Anterior cingulate cortex (tissue), 58 donors: Measurements from ENCODE around the gene TRDMT1.
"Not testable (repeated sequence)": the region's sequence is repeated elsewhere in the genome, so short reads cannot be mapped to it uniquely, and the experiment has no call there.

Experiments used
- DNase-seq, 58 donors: peaks; one replicate each; lab custom pipeline; 2025; lab: John Stamatoyannopoulos, UW

The TRDMT1 gene

DNA sequence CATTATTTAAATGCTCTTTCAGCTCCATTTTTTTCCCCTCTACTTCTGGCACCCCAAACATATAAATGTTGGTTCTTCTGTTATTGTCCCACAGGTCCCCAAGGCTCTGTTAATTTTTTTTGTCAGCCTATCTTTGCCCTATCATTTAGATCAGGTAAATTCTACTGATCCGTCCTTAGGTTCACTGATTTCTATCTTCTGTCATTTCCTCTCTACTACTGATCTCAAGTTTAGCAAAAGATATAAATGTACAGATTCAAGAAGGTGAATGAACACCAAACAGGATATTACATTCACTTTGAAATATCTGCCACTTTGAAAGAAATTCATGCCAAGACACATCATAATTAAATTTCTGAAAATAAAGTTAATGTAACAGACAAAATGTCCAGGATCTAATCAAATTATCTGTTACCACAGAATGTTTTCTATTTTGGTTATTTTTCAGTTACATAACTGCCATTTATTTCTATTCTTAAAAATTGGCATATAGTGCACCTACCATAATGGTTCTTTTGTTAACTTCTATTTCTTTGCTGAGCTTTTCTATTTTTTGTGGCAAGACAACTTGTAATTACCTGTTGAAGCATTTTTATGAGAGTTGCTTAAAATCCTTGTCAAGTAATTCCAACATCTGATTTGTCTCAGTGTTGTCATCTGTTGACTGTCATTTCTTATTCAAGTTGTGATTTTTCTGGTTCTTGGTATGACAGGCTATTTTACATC, 59.8 kb downstream of the TRDMT1 start:
- no peak for DNase-seq

GRCh38 chr10:17140386-17140761, 61.1 kb downstream of the TRDMT1 start:
- DNase-seq: no peak

GRCh38 chr10:17138460-17139042, 62.9 kb downstream of the TRDMT1 start:
- DNase-seq: no peak

DNA sequence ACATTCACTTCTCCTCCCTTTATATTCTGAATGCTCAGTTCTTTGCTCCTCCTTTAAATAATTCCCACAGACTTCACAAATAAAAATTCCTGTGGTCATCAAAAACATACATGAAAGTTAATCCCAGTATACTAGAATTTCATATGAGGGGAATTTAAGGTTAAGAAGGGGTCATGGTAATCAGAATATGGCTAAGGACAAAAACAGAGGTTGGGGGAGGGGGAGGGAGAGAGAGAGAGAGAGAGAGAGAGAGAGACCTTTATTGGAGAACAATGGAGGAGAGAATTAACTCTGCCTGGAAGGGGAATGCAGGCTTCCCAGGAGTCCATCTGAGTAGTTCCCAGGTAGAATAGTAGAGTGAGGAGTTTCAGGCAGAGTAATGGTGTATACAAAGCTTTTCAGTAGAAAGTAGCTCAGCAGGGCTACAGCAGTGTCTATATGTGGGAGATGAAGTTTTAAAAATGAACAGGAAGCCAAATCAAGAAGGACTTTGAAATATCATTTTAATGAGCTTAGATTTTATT, 66.7 kb downstream of the TRDMT1 start:
- DNase-seq: no peak

DNA sequence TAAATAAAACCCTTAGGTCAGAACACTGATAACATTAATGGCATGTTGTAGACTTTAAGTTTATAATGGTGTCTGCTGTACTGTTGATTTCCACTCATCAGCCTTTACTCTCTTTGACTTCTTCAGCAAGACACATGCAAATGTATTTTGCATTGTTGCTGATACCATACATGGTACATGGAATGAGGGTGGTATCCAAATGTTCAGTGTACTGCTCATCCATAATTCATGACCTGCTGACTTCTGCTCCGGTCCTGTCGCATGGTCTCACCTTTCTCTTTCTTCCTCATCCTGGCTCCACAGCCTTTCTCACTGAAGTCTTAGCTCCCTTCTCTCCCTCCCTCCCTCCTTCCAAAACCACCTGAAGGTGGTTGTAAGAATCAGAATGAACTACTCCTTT, 67.2 kb downstream of the TRDMT1 start:
- DNase-seq: no peak

GRCh38 chr10:17129741-17130140, 71.7 kb downstream of the TRDMT1 start, which contains the start of gene CUBN:
Gene CUBN (minus strand): TSS chr10:17129811. CDS start chr10:17129765, 46 bp downstream.
- DNase-seq: no peak

GRCh38 chr10:17128261-17128660, 73.2 kb downstream of the TRDMT1 start:
- DNase-seq: no peak

GRCh38 chr10:17126327-17126726, 75.1 kb downstream of the TRDMT1 start:
- no peak for DNase-seq

DNA sequence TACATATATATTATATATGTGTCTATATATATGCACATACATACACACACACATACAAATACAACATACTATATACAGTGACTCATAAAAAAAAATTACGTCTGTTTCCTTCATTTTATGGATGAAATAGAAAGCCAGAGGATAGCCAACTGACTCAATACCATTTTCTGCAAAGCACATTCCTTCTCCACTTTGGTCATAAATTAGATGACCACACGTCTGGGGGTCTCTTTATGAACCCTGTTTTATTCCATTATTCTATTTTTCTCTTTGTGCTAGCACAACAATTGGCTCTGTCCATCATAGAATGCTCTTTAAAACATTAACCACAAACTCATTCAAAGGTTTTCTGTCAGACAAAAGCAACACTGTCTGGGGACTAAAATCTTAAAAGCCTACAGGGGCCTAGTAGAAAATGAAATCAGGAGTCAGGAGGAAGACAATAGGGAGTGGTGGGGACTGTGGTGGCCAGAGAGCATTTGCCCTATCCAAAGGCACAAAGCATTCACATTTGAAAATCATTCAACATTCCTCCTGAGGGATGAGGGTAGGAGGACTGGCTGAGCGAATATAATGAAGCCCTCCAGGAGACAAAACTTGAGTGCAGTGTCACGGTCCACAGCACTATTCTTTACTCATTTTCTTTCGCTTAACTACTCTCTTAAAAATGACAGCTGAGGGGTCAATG, 76.1 kb downstream of the TRDMT1 start:
- no peak for DNase-seq

- DNase-seq: no peak
These were observed 77.5 kb downstream of the TRDMT1 start for GRCh38 chr10:17123961-17124360.

DNA sequence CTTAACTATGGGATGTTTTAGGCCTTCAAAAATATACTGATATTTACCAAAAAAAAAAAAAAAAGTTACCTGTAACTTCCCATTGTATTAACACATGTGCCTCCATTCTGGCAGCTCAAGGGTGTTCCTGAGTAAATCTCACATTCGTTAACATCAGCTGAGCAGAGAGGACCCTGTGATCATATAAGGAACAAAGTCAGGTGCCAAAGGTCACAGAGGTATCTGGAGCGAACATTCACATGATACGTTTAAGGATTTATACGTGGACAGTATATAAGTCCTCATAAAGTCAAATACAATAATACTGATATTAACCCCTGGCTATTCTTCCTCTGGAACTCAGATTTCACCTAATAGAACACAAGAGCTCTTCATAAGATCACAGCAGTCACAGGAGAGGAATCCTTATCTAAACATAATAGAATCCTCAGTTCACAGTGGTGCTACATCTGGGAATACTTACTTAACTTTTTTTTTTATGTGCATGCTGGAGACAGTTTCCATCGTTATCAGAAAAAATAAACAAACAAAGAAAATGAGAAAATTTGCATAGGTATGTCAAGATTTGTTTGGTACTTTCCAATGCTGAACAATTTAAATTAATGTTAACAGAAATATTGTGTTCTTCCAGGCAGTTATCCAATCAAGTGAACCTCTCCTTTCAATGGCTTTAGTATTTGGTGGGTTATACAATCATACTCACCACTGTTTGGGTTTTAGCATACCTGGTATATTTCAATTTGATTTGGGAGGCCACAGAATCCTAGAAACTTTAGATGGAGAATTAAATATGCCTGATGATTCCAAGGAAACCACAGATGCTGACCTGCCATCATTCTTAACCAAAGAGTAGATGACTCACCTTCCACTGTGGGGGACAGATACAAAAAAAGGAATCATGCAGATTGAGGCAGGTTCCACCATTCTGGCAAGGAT, 78.5 kb downstream of the TRDMT1 start:
- DNase-seq: no peak

- no peak for DNase-seq
These were observed 79.4 kb downstream of the TRDMT1 start for GRCh38 chr10:17122052-17122451.

DNA sequence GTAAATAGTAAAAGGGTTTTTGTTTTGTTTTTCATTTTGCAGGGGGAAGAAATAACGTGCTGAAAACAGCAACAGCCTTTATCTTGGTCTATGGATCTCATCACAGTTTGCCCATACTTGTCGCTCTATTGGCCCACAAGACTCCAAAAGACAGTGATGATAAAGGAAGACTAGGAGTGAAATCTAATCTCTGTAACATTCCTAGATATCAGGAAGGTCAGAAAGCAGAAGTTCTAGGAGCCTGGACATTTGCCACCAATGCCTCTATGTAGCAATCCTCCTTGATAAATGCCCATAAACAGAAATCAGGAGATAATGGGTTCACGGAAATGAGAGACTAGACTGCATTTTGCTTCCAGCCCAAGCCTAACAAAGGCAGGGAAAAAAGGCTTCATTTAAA, 80.8 kb downstream of the TRDMT1 start:
- DNase-seq: no peak

DNA sequence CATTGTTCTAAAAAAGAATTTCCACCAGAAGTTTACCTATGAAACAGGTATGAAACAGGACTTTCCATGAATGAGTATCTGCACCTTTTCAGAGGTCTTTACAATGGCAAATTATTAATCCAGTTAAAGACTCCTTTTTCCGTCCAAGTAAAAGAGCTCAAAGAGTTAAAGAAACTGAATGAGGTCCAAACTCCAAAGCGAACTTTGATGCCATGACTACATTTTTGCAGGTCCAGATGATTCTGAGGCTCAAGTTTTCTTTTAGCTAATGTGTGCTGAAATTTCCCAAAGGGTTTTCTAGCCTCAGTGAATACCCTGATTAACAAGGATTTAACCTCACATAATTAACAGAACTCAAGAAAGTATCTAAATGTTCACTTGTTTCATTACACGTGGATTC, 81.6 kb downstream of the TRDMT1 start:
- DNase-seq: no peak

- no peak for DNase-seq
These were observed 85.3 kb downstream of the TRDMT1 start for GRCh38 chr10:17116193-17116592.

- no peak for DNase-seq
These were observed 85.8 kb downstream of the TRDMT1 start for GRCh38 chr10:17115683-17116082.

DNA sequence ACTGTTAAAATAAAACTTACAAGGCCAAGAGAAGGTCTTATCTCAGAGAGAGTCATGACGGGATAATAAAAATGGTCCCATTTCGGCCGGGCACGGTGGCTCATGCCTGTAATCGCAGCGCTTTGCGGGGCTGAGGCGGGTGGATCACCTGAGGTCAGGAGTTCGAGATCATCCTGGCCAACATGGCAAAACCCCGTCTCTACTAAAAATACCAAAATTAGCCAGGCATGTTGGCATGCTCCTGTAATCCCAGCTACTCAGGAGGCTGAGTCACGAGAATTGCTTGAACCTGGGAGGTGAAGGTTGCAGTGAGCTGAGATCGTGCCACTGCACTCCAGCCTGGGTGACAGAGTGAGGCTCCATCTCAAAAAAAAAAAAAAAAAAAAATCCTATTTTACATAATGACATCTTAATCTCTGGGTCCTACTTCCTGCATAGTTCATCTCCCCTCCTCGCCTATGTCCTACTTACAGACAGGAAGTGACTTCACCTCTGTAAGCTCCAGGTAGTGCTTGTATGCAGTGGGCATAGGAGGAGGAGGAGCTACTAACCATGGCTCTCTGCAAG, 86.5 kb downstream of the TRDMT1 start:
- DNase-seq: not testable (repeated sequence)

- peak in 21 of 58 donors; percentile 1 to 44 (median 11) for DNase-seq
These were observed 87.5 kb downstream of the TRDMT1 start for GRCh38 chr10:17113889-17114540.

DNA sequence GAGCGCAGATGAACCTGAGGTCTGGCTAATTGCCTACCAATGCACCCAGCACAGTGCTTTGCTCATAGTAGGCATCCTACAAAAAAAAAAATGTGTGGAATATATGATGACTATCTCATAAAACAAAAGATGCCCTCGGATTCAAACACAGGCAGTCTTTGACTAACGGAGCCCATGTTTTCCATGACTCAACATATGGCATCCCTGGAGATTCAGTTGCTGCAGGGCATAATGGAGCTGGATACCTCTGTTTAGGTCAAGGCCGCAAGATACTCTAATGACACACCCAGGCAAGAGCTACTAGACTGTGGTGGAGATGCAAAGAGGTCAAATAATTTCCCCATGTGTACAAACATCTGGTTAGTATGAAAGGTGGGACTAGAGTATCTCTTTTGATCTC, 88.1 kb downstream of the TRDMT1 start:
- no peak for DNase-seq

- no peak for DNase-seq
These were observed 88.9 kb downstream of the TRDMT1 start for GRCh38 chr10:17112566-17112965.
